Tongue (tissue), 3 donors: ENCODE results near the gene CHCHD5. TPM values are rescaled to one million over a fixed set of nuclear protein-coding genes. Genes with fewer than 3 reads are reported as not detected.
A peak's percentile ranks its signal among the peaks of the same experiment; 100 is the strongest.

Experiments used
- DNase-seq: peaks from one replicate; pipeline ENCODE4 v3.0.0-alpha.2; 2015
- small RNA-seq: library from RNA; depleted of rRNA; stranded (forward); fragments of <200 nt; gene quantifications from one replicate; pipeline ENCODE3, GENCODE V24; 2014; ENCODE audit warnings: low replicate concordance
- total RNA-seq: library from RNA; depleted of rRNA; stranded (reverse); fragments of >200 nt; gene quantifications from one replicate; pipeline ENCODE4 v1.2.3, GENCODE V29; 2014

Gene CHCHD5
- total RNA-seq, 1 donor from 2014 or later: 13.3 TPM

- no peak for DNase-seq
Observed at GRCh38 chr2:112625474-112626114, 41.2 kb downstream of the CHCHD5 start.

GRCh38 chr2:112626604-112627059 is 42.2 kb downstream of the CHCHD5 start:
- DNase-seq: peak; percentile 55

- no peak for DNase-seq
Observed at GRCh38 chr2:112627060-112628040, 42.9 kb downstream of the CHCHD5 start.

- DNase-seq: no peak
Observed at GRCh38 chr2:112629224-112629623, 44.8 kb downstream of the CHCHD5 start.

GRCh38 chr2:112629823-112630222 is 45.4 kb downstream of the CHCHD5 start:
- no peak for DNase-seq

- no peak for DNase-seq
Observed at GRCh38 chr2:112630268-112630667, 45.9 kb downstream of the CHCHD5 start.

- DNase-seq: no peak
Observed at GRCh38 chr2:112633708-112634107, 49.3 kb downstream of the CHCHD5 start.

- DNase-seq: no peak
Observed at GRCh38 chr2:112634153-112634873, 49.9 kb downstream of the CHCHD5 start.

GRCh38 chr2:112634874-112635157 is 50.4 kb downstream of the CHCHD5 start:
- no peak for DNase-seq

GRCh38 chr2:112636605-112637288 is 52.3 kb downstream of the CHCHD5 start:
- no peak for DNase-seq

- DNase-seq: no peak
Observed at GRCh38 chr2:112637289-112637660, 52.9 kb downstream of the CHCHD5 start.

Small RNA genes lying within 50 kb of the gene (small RNA-seq; reads per million reads assigned to genes)
- gene RF00019: not detected

Other genes starting within 250 kb of the CHCHD5 start
- gene RGPD8, start 151.0 kb upstream of the CHCHD5 start, total RNA-seq: 22.9 TPM
- 26.4 TPM for gene TTL, start 102.5 kb upstream of the CHCHD5 start, total RNA-seq
- 21.1 TPM for gene POLR1B, start 42.1 kb upstream of the CHCHD5 start, total RNA-seq
- 22.8 TPM for gene SLC20A1, start 61.3 kb downstream of the CHCHD5 start, total RNA-seq
- gene NT5DC4, start 136.4 kb downstream of the CHCHD5 start, total RNA-seq: 0.21 TPM
- gene CKAP2L, start 180.0 kb downstream of the CHCHD5 start, total RNA-seq: 35.3 TPM
- gene IL1A, start 199.9 kb downstream of the CHCHD5 start, total RNA-seq: not detected